Heart right ventricle (tissue), 16 donors: ENCODE measurements around the gene PNPLA4. TPM values are rescaled to one million over a fixed set of nuclear protein-coding genes. Genes with fewer than 3 reads are reported as not detected.

ENCODE experiments used
- ATAC-seq, 8 donors: fragments of 200-7000 bp; cut with Tn5 transposase; one replicate each; pipeline ENCODE4 v1.9.1; 2020; ENCODE audit warnings: mild to moderate bottlenecking in 8 of 8, moderate library complexity in 8 of 8, moderate number of reproducible peaks in 1 of 8
- DNase-seq, 2 donors: peaks; one replicate each; pipeline ENCODE4 v3.0.0-alpha.2; 2020
- H3K27ac ChIP-seq, 10 donors: fragments of 200-600 bp; sonication (generic) in 2 of 10; one replicate each; pipeline versions ENCODE4 v1.5.0 to v1.8.0; 2020 to 2022; ENCODE audit warnings: mild to moderate bottlenecking in 3 of 10
- H3K27me3 ChIP-seq, 7 donors: fragments of 200-600 bp; one replicate each; pipeline ENCODE4 v1.8.0; 2021 to 2022; ENCODE audit warnings: mild to moderate bottlenecking in 2 of 7
- H3K36me3 ChIP-seq, 9 donors: fragments of 200-600 bp; sonication (generic) in 1 of 9; one replicate each; pipeline versions ENCODE4 v1.5.0 to v1.8.0; 2020 to 2022; ENCODE audit warnings: mild to moderate bottlenecking in 2 of 9
- H3K4me1 ChIP-seq, 9 donors: fragments of 200-600 bp; sonication (generic) in 1 of 9; one replicate each; pipeline versions ENCODE4 v1.5.0 to v1.8.0; 2020 to 2022; ENCODE audit warnings: mild to moderate bottlenecking in 4 of 9
- H3K4me3 ChIP-seq, 10 donors: fragments of 200-600 bp; sonication (generic) in 2 of 10; one replicate each; pipeline versions ENCODE4 v1.5.0 to v1.8.0; 2020 to 2022; ENCODE audit warnings: mild to moderate bottlenecking in 7 of 10, moderate library complexity in 2 of 10
- H3K9me3 ChIP-seq, 11 donors: fragments of 200-600 bp in 10 of 11; sonication (generic) in 2 of 11; one replicate each; pipeline versions ENCODE4 v1.5.0 to v1.8.0; 2013 to 2022; ENCODE audit warnings: mild to moderate bottlenecking in 2 of 11, control low read depth in 1 of 11, moderate library complexity in 1 of 11
- WGBS, 2 donors: extraction: QIAGEN DNeasy Blood & Tissue Kit; methylation state at CpG; one replicate each; pipeline ENCODE4 v1.1.7; 2013; ENCODE audit warnings: inconsistent platforms in 1 of 2; 5-methylcytosine and 5-hydroxymethylcytosine counted together
- intact Hi-C, 10 donors: fragments of 100-400 bp; cut with DNase I; formaldehyde crosslinking; loops; one replicate each; pipeline versions ENCODE4 v1.11.1 to v1.14.2; 2022
- polyA plus RNA-seq, 2 donors: library from polyadenylated mRNA; stranded (reverse); fragments of 200-250 nt; gene quantifications; one replicate each; pipeline ENCODE4 v1.2.3, GENCODE V29; 2013
- total RNA-seq, 10 donors: library from RNA; stranded (reverse); fragmentation: NEBNext Ultra II Directional in 3 of 10; extraction: Animal tissue kit (Norgen Biotek cat#: 25700) in 3 of 10; gene quantifications; one replicate each; pipeline versions ENCODE4 v1.2.1 to v1.2.4, GENCODE V29; 2021 to 2023
- TF ChIP-seq, protein P1 (sequence below), 9 donors: fragments of 200-600 bp; sonication (generic) in 2 of 9; IDR thresholded peaks; one replicate each; pipeline versions ENCODE4 v1.5.0 to v1.8.0; 2021 to 2022; ENCODE audit warnings: antibody characterized with exemption in 9 of 9, mild to moderate bottlenecking in 5 of 9, moderate library complexity in 1 of 9
- donor health status: Arrhythmogenic right ventricular cardiomyopathy.
- donor health status: ischemic (EF 13 %, LVEDD 7.1; RV severe dilation, severe dysfunction).
- donor health status: healthy with polysubstance abuse.
- donor health status: DM: no; HTN: yes; CAD: no.
- donor health status: DM: no; HTN: no; CAD: no.
- donor health status: ischemic (EF 25% LVEDD 6.9; RV normal size, moderate dysfunction).
- donor health status: ischemic (EF 25% LVEDD 5.7; RV mildly dilated, moderate dysfunction).
- donor health status: healthy.
- donor health status: DM: yes; HTN: yes; CAD: no.
- donor health status: Ischemic cardiomyopathy.
- donor health status: ischemic (EF 35%, LVEDD 5.7; RV mildly dilated, moderate dysfunction).
- donor health status: nonischemic (EF 11% LVEDD 7.7; RV severe dilation, severe dysfunction).
- donor health status: DM: yes; HTN: yes; CAD: no.
- donor health status: PGD.
- donor health status: ischemic (EF 29% LVEDD 5.4; RV normal size, mild dysfunction).
- donor health status: nonischemic (EF 23%, LVEDD 6.1; RV moderate dilation, normal function).

PNPLA4 gene
- total and polyA plus RNA-seq, 12 donors = 9.4 to 44.1 (median 38.1) TPM

DNA sequence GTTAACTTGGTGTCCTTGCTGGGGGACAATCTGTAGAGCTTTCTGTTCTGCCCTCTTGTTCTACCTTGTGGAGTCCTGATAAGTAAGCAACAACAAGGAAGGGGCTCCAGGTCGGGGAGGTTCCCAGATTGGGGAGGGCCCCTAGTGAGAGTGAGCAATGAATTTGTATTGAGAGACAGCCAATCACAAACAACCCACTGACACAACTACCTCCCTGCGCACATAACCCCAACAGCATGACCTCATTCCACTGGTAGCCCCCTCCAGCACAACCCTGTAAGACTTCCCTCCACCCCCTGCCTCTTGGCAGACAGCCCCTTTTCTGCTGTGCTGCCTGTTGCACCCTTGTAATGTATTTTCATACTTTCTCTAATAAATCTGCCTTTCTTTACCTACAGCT lies 19.7 kb upstream of the PNPLA4 start:
- TF ChIP-seq, protein P1, sequence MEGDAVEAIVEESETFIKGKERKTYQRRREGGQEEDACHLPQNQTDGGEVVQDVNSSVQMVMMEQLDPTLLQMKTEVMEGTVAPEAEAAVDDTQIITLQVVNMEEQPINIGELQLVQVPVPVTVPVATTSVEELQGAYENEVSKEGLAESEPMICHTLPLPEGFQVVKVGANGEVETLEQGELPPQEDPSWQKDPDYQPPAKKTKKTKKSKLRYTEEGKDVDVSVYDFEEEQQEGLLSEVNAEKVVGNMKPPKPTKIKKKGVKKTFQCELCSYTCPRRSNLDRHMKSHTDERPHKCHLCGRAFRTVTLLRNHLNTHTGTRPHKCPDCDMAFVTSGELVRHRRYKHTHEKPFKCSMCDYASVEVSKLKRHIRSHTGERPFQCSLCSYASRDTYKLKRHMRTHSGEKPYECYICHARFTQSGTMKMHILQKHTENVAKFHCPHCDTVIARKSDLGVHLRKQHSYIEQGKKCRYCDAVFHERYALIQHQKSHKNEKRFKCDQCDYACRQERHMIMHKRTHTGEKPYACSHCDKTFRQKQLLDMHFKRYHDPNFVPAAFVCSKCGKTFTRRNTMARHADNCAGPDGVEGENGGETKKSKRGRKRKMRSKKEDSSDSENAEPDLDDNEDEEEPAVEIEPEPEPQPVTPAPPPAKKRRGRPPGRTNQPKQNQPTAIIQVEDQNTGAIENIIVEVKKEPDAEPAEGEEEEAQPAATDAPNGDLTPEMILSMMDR (IDR thresholded peaks at IDR 0.05) = no peak
- H3K27ac ChIP-seq = no peak overlapping the region
- no peak overlapping the region for H3K4me3 ChIP-seq
- H3K27me3 ChIP-seq = peaks cover 0 to 5% (median 0%) of the 10 kb centered on the region in 7 donors
- no peaks in the 10 kb centered on the region for H3K4me1 ChIP-seq
- DNase-seq (no peak), ATAC-seq (no peak)
- 37 to 38% methylated on average over 2 of the region's 2 CpGs for WGBS, 2 donors
- H3K9me3 ChIP-seq = no peaks in the 10 kb centered on the region
- no peaks in the 10 kb centered on the region for H3K36me3 ChIP-seq
- intact Hi-C loops = no loop called here

DNA sequence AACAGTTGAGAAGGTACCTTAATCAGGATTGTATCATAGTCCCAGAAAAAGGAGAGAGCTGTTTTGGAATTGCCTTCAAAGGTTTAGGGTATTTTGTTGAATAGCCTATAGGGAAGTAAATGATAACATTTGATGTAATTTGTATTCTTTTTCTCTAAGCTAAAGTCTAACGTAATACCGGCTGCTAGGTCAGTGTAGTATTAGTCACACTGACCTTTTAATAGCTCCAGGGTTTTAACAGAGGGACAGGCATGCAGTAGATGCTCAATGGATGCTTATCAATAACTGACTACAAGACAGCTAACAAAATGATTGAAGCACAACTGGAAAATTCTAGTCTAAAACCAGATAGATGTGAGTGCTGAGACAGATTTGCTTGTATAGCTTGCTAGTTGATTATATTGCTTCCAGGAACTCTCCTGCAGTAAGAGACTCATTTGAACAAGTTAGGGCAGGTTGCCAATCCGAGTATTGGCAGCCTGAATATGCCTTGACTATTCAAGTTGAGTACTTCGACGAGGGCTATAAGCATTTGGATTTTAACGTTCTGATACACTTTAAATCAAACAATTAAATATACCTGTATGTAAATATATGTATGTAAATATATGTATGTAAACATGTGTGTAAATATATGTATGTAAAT lies 16.5 kb upstream of the PNPLA4 start:
- 46 to 58% methylated on average over 6 of the region's 6 CpGs for WGBS, 2 donors
- TF ChIP-seq, protein P1 (IDR thresholded peaks at IDR 0.05) = no peak
- DNase-seq = no peak
- Histone ChIP-seq H3K27ac (no peak overlapping the region), H3K9me3 (no peaks in the 10 kb centered on the region), H3K4me3 (no peak overlapping the region), H3K36me3 (no peaks in the 10 kb centered on the region), H3K27me3 (peaks cover 0 to 5% (median 0%) of the 10 kb centered on the region in 7 donors), H3K4me1 (peaks cover 0 to 3% (median 0%) of the 10 kb centered on the region in 9 donors)
- ATAC-seq = no peak
- intact Hi-C loops = no loop called here

DNA sequence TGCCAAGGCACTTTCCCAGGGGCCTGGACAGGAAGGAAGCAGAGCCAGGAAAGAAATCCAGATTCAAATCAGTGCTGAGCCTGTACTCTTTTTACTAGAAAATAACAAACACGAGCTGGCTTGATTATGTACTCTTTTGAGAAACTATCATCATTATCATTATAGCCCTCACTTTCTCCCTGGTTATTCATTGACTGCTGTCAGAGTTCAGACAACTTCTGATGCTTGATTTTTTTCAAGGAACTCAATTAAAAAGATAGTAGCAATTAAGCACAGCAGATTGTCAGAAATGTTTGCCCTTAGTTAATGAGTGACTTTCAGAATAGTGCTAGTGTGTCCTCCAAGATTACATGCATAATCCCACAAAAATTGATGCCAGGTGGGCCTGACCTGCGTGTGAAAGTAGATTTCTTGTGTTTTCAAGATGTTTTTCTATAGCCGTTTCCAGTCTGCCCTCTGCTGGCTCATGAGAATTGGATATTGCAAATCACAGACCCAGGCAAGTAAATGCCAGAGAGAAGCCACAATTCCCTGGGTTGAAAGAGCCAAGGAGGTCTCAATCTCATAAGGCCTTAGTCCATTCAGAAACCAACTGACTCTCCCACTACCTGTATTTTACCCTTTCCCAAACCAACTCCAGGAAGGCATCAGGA lies 14.3 kb upstream of the PNPLA4 start:
- 11 to 19% methylated on average over 3 of the region's 3 CpGs for WGBS, 2 donors
- ATAC-seq = no peak

DNA sequence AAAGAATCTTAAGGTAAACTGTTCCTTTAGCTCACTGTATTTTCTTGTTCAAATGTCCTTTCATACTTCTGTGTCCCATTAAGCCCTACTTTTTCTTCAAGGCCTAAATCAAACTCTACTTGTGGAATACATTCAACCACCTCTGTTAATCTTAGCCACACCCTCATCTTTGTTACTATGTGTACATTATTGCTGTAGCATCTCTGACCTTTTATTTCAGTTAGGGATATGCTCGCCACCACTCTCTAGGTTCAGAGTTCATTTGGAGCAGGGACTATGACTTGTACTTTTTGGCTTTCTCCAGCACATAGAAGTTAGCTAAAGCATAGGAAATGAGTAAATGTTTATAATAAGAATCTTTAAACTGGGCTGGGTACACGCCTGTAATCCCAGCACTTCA lies 6.8 kb upstream of the PNPLA4 start:
- ATAC-seq (no peak), DNase-seq (no peak)
- no peaks in the 10 kb centered on the region for H3K27me3 ChIP-seq
- no peak overlapping the region for H3K4me3 ChIP-seq
- no peaks in the 10 kb centered on the region for H3K9me3 ChIP-seq
- no peak overlapping the region for H3K27ac ChIP-seq
- H3K36me3 ChIP-seq = no peaks in the 10 kb centered on the region
- no peaks in the 10 kb centered on the region for H3K4me1 ChIP-seq
- intact Hi-C loops = no loop called here
- 94 to 100% methylated on average over 2 of the region's 2 CpGs for WGBS, 2 donors
- TF ChIP-seq, protein P1 (IDR thresholded peaks at IDR 0.05) = no peak

More for the DNA sequence above, 14.3 kb upstream of the PNPLA4 start:
- TF ChIP-seq, protein P1 (IDR thresholded peaks at IDR 0.05) = peak in 5 of 9 donors; percentile 23 to 37 (median 31)
- Histone ChIP-seq H3K4me3 (no peak overlapping the region), H3K9me3 (no peaks in the 10 kb centered on the region), H3K4me1 (peaks cover 0 to 3% (median 0%) of the 10 kb centered on the region in 9 donors), H3K36me3 (no peaks in the 10 kb centered on the region), H3K27me3 (peaks cover 0 to 5% (median 0%) of the 10 kb centered on the region in 7 donors), H3K27ac (no peak overlapping the region)
- DNase-seq = no peak
- intact Hi-C loops = no loop called here
